ENCODE data around the gene LRRC8D.

DNA sequence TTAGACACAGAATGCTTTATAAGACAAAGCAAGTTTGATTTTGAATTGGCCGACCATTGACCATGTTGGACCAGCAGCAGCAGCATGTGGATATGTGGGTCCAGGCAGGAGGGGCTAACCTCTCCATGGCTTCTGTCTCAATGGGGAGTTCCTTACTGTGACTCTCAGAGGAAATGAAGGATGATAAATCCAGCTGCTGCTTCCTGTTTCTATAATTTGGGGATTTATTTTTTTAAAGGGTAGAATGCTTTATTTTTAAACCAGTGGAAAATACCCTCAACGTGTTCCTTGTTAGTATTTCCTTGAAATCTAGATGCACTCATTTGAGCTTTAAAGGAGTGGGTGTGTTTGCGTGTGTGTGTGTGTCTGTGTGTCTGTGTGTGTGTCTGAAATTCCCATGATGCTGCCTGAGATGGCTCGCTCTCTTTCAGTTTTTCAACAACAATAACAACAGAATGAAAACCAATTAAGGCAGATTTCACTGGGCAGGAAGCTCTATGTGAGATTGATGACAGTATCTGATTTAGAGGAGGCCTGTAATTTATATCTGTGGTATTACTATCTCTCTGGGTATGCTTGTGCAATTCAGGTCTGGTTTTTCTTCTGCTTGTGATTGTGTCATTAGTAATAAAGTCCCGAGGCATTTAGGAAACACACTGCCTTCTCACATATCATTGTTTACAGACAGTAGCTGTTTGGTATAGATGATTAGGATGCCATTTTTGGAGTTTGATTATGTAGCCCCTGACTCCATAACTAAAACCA, 88.0 kb downstream of the LRRC8D start:
- TF ChIP-seq, protein P1, sequence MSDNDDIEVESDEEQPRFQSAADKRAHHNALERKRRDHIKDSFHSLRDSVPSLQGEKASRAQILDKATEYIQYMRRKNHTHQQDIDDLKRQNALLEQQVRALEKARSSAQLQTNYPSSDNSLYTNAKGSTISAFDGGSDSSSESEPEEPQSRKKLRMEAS (IDR thresholded peaks at IDR 0.05): no peak
- TF ChIP-seq POLR2AphosphoS5 (IDR thresholded peaks at IDR 0.05; ENCODE audit: low read depth, low read length) (no peak), SIN3A (IDR thresholded peaks at IDR 0.05; ENCODE audit: low read depth) (no peak), EZH2 (IDR thresholded peaks at IDR 0.05) (no peak), FOSL1 (IDR thresholded peaks at IDR 0.05; ENCODE audit: low read depth) (no peak), RAD21 (IDR thresholded peaks at IDR 0.05; ENCODE audit: low read depth) (no peak), TCF7L2 (IDR thresholded peaks at IDR 0.05; ENCODE audit: borderline replicate concordance, extremely low read depth, insufficient read depth, insufficient read length) (no peak)
- TF ChIP-seq, protein P2, sequence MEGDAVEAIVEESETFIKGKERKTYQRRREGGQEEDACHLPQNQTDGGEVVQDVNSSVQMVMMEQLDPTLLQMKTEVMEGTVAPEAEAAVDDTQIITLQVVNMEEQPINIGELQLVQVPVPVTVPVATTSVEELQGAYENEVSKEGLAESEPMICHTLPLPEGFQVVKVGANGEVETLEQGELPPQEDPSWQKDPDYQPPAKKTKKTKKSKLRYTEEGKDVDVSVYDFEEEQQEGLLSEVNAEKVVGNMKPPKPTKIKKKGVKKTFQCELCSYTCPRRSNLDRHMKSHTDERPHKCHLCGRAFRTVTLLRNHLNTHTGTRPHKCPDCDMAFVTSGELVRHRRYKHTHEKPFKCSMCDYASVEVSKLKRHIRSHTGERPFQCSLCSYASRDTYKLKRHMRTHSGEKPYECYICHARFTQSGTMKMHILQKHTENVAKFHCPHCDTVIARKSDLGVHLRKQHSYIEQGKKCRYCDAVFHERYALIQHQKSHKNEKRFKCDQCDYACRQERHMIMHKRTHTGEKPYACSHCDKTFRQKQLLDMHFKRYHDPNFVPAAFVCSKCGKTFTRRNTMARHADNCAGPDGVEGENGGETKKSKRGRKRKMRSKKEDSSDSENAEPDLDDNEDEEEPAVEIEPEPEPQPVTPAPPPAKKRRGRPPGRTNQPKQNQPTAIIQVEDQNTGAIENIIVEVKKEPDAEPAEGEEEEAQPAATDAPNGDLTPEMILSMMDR (IDR thresholded peaks at IDR 0.05 in 2 of 3, conservative IDR thresholded peaks at IDR 0.05 in 1 of 3; ENCODE audit: borderline replicate concordance in 1 of 3, insufficient read depth in 1 of 3, low read depth in 2 of 3, low read length in 2 of 3): no peak

All from HCT116 (cell line).